GM19239 (cell line): ENCODE results near the gene INHBE.

ENCODE experiments used
- DNase-seq: peaks from one replicate; pipeline ENCODE4 v3.0.0; 2011; ENCODE audit warnings: low spot score; ENCODE audit not compliant: insufficient read length
- FAIRE-seq: peaks from 2 replicates; lab custom pipeline; 2011; peaks lifted over from hg19 to GRCh38; lab: Jason Lieb, UNC

The INHBE gene

GRCh38 chr12:57459750-57460467, 4.8 kb downstream of the INHBE start, which contains the start of gene GLI1:
GLI1 (plus strand) TSS chr12:57459785; CDS start chr12:57463692, 3,907 bp downstream.
- FAIRE-seq (no peak), DNase-seq (no peak)

- FAIRE-seq (no peak), DNase-seq (no peak)
These were observed 5.3 kb downstream of the INHBE start for GRCh38 chr12:57460468-57460784.

GRCh38 chr12:57460841-57461275, 5.8 kb downstream of the INHBE start:
- FAIRE-seq (no peak), DNase-seq (no peak)

DNA sequence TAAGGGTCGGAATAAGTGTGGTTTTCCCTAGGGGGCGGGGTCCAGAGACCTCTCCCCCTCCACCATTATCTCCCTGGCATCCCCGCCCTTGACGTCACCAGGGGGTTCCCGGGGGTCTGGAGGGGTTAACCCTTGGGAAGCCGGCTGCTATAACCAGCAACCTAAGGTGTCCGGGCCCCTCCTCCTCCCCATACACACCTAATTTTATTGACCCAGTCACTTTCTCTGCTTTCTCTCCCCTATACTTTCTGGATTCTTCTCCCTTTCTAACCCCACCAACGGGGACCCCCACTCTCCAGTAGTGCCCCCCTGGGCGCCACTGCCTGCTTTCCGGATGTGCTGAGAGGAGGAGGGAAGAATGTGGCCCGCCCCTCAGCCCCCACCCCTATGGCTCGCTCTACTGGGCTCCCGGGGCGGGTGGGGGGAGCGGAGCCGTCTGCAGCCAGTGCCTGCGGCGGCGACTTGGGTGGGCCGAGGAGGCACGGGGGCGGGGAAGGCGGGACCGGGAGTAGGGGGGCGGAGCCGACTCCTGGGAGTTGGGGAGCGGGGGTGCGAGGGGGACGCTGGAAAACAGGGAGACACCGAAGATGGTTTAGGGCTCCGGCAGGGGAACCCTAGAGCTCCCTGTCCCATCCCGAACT, 6.3 kb downstream of the INHBE start:
- DNase-seq = no peak
- no peak for FAIRE-seq

- FAIRE-seq (no peak), DNase-seq (no peak)
These were observed 6.8 kb downstream of the INHBE start for GRCh38 chr12:57461917-57462250.

DNA sequence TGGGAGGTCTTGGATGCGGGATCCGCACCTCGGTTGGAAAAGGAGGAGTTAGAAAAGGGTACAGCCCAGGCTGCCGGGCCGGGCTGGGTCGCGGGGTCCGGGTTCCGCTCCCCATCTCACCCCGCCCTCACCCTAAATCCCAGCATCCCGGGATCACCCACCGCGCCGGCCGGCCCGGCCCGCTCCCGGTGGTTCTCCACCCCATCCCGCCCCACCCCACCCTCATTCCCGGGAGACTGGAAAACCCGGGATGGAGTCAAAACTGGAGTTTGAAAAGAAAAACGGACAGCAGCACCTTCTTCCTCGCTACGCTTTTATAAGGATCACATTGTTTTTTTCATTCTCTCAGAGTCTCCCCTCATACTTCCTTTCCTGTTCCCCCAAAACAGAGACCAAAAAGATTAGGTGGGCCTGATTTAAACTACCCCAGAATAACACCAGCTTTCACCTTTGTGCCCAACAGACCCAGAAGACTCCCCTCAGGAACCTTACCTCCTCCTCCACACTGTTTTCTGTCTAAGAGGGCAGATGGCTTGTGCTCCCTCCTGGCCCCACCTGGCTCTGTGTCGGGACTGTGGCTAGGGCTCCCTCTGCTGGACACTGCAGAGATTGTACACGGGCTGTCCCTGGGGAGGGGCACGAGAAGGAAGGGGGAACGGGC, 7.3 kb downstream of the INHBE start:
- FAIRE-seq = peak; percentile 96
- DNase-seq = peak; percentile 91

DNA sequence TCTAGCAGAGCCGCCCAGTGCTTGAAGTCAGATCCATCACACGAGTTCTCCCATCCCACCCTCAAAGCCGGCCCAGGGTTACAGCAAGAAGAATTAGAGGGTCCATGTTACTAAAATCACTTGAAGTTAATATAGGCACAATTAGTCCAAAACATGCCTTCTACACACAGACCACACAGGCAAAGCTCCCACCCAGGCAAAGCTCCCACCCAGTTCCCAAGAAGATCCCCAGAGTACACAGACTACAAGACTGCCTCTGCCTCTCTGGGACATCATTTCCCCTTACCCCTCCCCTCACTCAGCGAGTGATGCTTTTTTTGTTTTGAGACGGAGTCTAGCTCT, 7.8 kb downstream of the INHBE start:
- FAIRE-seq (no peak), DNase-seq (no peak)

- FAIRE-seq (no peak), DNase-seq (no peak)
These were observed 9.5 kb downstream of the INHBE start for GRCh38 chr12:57464569-57464968.

DNA sequence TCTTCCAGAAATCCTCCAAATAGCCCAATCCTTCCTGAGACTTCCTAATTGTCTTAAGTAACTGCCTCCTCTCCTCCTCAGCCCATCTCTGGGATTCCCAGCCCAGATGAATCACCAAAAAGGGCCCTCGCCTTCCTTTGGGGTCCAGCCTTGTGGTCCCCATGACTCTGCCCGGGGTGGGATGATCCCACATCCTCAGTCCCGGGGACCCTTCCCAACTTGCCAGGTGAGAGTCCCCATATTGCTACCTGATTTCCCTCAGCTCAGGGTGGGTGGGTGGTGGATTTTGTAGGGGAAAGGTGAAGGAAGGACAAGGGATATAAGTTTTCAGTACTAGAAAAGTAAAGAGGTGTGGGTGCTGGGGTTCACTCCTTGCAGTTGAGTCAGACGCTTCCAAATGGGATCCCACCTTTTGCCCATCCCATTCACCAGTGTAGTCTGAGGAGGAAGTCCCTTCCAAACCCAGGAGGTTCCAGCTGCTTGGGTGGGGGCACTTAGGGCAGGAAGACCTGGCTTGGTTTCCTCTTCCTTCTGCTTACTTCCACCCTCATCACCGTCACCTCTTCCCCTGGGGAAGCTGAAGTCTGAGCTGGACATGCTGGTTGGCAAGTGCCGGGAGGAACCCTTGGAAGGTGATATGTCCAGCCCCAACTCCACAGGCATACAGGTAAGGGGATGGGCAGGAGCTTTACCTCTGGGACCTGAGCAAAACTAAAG, 10.1 kb downstream of the INHBE start:
- FAIRE-seq (no peak), DNase-seq (no peak)

DNA sequence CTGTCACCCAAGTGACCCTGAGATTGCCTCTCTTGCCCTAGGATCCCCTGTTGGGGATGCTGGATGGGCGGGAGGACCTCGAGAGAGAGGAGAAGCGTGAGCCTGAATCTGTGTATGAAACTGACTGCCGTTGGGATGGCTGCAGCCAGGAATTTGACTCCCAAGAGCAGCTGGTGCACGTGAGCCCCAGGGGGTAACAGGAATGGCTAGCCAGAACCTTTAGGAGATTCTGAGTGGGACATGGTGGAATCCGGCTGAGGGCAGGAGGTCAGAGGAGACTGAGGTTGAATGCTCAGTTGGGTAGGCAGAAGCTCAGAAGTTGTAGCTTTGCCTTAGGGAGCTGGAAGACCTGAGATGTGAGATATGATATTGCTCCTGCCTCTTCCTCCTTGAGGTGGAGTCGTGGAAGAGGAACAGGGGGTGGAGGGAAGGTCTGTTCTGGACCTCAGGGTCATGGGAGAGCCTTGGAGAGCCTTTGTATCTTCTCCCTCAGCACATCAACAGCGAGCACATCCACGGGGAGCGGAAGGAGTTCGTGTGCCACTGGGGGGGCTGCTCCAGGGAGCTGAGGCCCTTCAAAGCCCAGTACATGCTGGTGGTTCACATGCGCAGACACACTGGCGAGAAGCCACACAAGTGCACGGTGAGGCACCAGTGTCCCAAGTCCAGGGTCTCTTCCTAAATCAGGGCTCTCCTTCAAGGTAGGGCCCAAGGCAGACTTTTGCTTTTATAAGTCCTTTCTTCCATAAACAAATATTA, 10.8 kb downstream of the INHBE start:
- no peak for FAIRE-seq
- no peak for DNase-seq

- no peak for DNase-seq
- FAIRE-seq = no peak
These were observed 12.2 kb downstream of the INHBE start for GRCh38 chr12:57467212-57467874.

DNA sequence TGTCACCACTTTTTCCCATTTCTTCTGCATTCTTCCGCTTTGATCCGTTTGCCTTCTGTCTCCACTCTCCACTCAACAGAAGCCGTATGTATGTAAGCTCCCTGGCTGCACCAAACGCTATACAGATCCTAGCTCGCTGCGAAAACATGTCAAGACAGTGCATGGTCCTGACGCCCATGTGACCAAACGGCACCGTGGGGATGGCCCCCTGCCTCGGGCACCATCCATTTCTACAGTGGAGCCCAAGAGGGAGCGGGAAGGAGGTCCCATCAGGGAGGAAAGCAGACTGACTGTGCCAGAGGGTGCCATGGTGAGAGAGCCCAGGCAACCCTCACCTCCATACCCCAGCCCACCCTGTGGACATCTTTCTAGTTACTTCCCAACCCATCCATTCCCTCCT, 12.8 kb downstream of the INHBE start:
- DNase-seq (no peak), FAIRE-seq (no peak)

DNA sequence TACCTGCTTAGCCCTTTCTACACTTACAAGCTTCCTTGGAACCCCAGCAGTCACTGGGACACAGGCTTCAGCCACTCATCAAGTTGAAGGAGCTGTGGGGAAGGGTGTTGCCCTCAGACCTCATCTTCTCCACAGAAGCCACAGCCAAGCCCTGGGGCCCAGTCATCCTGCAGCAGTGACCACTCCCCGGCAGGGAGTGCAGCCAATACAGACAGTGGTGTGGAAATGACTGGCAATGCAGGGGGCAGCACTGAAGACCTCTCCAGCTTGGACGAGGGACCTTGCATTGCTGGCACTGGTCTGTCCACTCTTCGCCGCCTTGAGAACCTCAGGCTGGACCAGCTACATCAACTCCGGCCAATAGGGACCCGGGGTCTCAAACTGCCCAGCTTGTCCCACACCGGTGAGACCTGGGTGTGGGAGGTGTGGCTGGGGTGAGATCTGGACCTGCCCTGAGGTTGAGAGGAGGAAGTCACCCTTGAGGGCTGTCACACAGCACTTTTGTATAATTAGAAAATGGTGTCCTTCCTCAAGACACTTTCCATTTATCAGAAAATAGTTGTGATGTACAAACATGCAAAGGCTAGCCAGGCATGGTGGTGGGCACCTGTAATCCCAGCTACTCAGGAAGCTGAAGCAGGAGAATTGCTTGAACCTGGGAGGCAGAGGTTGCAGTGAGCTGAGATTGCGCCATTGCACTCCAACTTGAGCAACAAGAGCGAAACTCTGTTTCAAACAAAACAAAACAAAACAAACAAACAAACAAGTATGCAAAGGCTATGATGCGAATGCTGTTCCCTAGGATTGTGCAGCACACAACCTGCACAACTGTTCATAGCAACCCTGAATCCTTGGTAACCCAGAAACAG, 14.4 kb downstream of the INHBE start:
- DNase-seq (no peak), FAIRE-seq (no peak)

DNA sequence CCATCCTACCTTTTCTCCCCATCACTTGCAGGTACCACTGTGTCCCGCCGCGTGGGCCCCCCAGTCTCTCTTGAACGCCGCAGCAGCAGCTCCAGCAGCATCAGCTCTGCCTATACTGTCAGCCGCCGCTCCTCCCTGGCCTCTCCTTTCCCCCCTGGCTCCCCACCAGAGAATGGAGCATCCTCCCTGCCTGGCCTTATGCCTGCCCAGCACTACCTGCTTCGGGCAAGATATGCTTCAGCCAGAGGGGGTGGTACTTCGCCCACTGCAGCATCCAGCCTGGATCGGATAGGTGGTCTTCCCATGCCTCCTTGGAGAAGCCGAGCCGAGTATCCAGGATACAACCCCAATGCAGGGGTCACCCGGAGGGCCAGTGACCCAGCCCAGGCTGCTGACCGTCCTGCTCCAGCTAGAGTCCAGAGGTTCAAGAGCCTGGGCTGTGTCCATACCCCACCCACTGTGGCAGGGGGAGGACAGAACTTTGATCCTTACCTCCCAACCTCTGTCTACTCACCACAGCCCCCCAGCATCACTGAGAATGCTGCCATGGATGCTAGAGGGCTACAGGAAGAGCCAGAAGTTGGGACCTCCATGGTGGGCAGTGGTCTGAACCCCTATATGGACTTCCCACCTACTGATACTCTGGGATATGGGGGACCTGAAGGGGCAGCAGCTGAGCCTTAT, 15.3 kb downstream of the INHBE start:
- no peak for FAIRE-seq

DNA sequence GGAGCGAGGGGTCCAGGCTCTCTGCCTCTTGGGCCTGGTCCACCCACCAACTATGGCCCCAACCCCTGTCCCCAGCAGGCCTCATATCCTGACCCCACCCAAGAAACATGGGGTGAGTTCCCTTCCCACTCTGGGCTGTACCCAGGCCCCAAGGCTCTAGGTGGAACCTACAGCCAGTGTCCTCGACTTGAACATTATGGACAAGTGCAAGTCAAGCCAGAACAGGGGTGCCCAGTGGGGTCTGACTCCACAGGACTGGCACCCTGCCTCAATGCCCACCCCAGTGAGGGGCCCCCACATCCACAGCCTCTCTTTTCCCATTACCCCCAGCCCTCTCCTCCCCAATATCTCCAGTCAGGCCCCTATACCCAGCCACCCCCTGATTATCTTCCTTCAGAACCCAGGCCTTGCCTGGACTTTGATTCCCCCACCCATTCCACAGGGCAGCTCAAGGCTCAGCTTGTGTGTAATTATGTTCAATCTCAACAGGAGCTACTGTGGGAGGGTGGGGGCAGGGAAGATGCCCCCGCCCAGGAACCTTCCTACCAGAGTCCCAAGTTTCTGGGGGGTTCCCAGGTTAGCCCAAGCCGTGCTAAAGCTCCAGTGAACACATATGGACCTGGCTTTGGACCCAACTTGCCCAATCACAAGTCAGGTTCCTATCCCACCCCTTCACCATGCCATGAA, 16.0 kb downstream of the INHBE start:
- DNase-seq = no peak
- FAIRE-seq = no peak

More for the DNA sequence above, 15.3 kb downstream of the INHBE start:
- DNase-seq = no peak

DNA sequence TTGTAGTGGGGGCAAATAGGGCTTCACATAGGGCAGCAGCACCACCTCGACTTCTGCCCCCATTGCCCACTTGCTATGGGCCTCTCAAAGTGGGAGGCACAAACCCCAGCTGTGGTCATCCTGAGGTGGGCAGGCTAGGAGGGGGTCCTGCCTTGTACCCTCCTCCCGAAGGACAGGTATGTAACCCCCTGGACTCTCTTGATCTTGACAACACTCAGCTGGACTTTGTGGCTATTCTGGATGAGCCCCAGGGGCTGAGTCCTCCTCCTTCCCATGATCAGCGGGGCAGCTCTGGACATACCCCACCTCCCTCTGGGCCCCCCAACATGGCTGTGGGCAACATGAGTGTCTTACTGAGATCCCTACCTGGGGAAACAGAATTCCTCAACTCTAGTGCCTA, 16.6 kb downstream of the INHBE start:
- FAIRE-seq (no peak), DNase-seq (no peak)

GRCh38 chr12:57472391-57472790, 17.3 kb downstream of the INHBE start:
- FAIRE-seq (no peak), DNase-seq (no peak)

GRCh38 chr12:57473392-57473791, 18.3 kb downstream of the INHBE start:
- DNase-seq (no peak), FAIRE-seq (no peak)
